NCI-H2196 treated with DMSO at 0.1 percent for 48 hours (cell line): ENCODE measurements around the gene PHC2.

Experiments used
- DNase-seq: peaks from one replicate; lab custom pipeline; 2025; ENCODE audit not compliant: unreplicated experiment; lab: John Stamatoyannopoulos, UW

Gene PHC2

GRCh38 chr1:33430692-33431593, at the start of gene PHC2:
Gene PHC2, minus strand, starts transcription at chr1:33431095. Its CDS starts 55,556 bp downstream, at chr1:33375539.
- DNase-seq = peak; percentile 96

GRCh38 chr1:33477451-33477850, 46.6 kb upstream of the PHC2 start:
- DNase-seq = no peak

- DNase-seq = no peak
Measured at GRCh38 chr1:33473900-33474299, 43.0 kb upstream of the PHC2 start.

GRCh38 chr1:33472269-33472980, 41.5 kb upstream of the PHC2 start, which contains the start of gene ZSCAN20:
Gene ZSCAN20, plus strand, starts transcription at chr1:33472645. Its CDS starts 6,644 bp downstream, at chr1:33479289.
- DNase-seq = peak; percentile 97

- DNase-seq = no peak
Measured at GRCh38 chr1:33471416-33471815, 40.5 kb upstream of the PHC2 start.

GRCh38 chr1:33470495-33471012, 39.7 kb upstream of the PHC2 start:
- peak; percentile 86 for DNase-seq

GRCh38 chr1:33469691-33470090, 38.8 kb upstream of the PHC2 start:
- DNase-seq = no peak

GRCh38 chr1:33468967-33469366, 38.1 kb upstream of the PHC2 start:
- no peak for DNase-seq

GRCh38 chr1:33468531-33468930, 37.6 kb upstream of the PHC2 start:
- DNase-seq = no peak

- no peak for DNase-seq
Measured at GRCh38 chr1:33468011-33468410, 37.1 kb upstream of the PHC2 start.

- no peak for DNase-seq
Measured at GRCh38 chr1:33466159-33466558, 35.3 kb upstream of the PHC2 start.

GRCh38 chr1:33465316-33465715, 34.4 kb upstream of the PHC2 start:
- no peak for DNase-seq

GRCh38 chr1:33464552-33464951, 33.7 kb upstream of the PHC2 start:
- DNase-seq = no peak

GRCh38 chr1:33462405-33463164, 31.7 kb upstream of the PHC2 start:
- DNase-seq = no peak

GRCh38 chr1:33460947-33461629, 30.2 kb upstream of the PHC2 start:
- no peak for DNase-seq

- DNase-seq = no peak
Measured at GRCh38 chr1:33460144-33460543, 29.2 kb upstream of the PHC2 start.

- DNase-seq = no peak
Measured at GRCh38 chr1:33459691-33460090, 28.8 kb upstream of the PHC2 start.

- DNase-seq = no peak
Measured at GRCh38 chr1:33456502-33456886, 25.6 kb upstream of the PHC2 start.

- peak; percentile 48 for DNase-seq
Measured at GRCh38 chr1:33455539-33456501, 24.9 kb upstream of the PHC2 start.
